Measurements from ENCODE around the gene CDK14.

CDK14 gene

GRCh38 chr7:90645784-90646183, 49.7 kb downstream of the CDK14 start:
- no peaks in the 10 kb centered on the region for H3K27me3 ChIP-seq (ENCODE audit: insufficient read depth, poor library complexity, severe bottlenecking)
- H3K27ac ChIP-seq (replicated peaks): no peak overlapping the region
- no peak for DNase-seq (ENCODE audit: low read depth in 1 of 2, low spot score in 1 of 2)
- TF ChIP-seq POLR2AphosphoS5 (IDR thresholded peaks at IDR 0.05; ENCODE audit: low read depth) (no peak), SPI1 (IDR thresholded peaks at IDR 0.05; ENCODE audit: borderline replicate concordance, low read depth) (no peak), REST (IDR thresholded peaks at IDR 0.05; ENCODE audit: insufficient replicate concordance, low read depth) (no peak), CTCF (IDR thresholded peaks at IDR 0.05; ENCODE audit: insufficient read depth, low read length) (no peak), GABPA (IDR thresholded peaks at IDR 0.05; ENCODE audit: low read depth) (no peak)
- no peak overlapping the region for H3K4me3 ChIP-seq (replicated peaks; ENCODE audit: insufficient read depth, low read length)

- DNase-seq (ENCODE audit: low read depth in 1 of 2, low spot score in 1 of 2): peak in 1 of 2 experiments; percentile 4
- TF ChIP-seq CTCF (IDR thresholded peaks at IDR 0.05; ENCODE audit: insufficient read depth, low read length) (no peak), SPI1 (IDR thresholded peaks at IDR 0.05; ENCODE audit: borderline replicate concordance, low read depth) (no peak), REST (IDR thresholded peaks at IDR 0.05; ENCODE audit: insufficient replicate concordance, low read depth) (no peak), POLR2AphosphoS5 (IDR thresholded peaks at IDR 0.05; ENCODE audit: low read depth) (no peak), GABPA (IDR thresholded peaks at IDR 0.05; ENCODE audit: low read depth) (no peak)
- no peaks in the 10 kb centered on the region for H3K27me3 ChIP-seq (ENCODE audit: insufficient read depth, poor library complexity, severe bottlenecking)
- no peak overlapping the region for H3K4me3 ChIP-seq (replicated peaks; ENCODE audit: insufficient read depth, low read length)
- no peak overlapping the region for H3K27ac ChIP-seq (replicated peaks)
Measured at GRCh38 chr7:90648107-90648506, 52.0 kb downstream of the CDK14 start.

GRCh38 chr7:90648834-90649233, 52.7 kb downstream of the CDK14 start:
- no peak for TF ChIP-seq CTCF (IDR thresholded peaks at IDR 0.05; ENCODE audit: insufficient read depth, low read length)
- no peak for TF ChIP-seq REST (IDR thresholded peaks at IDR 0.05; ENCODE audit: insufficient replicate concordance, low read depth)
- TF ChIP-seq SPI1 (IDR thresholded peaks at IDR 0.05; ENCODE audit: borderline replicate concordance, low read depth): no peak
- no peak for TF ChIP-seq GABPA (IDR thresholded peaks at IDR 0.05; ENCODE audit: low read depth)
- TF ChIP-seq POLR2AphosphoS5 (IDR thresholded peaks at IDR 0.05; ENCODE audit: low read depth): no peak
- no peak overlapping the region for H3K4me3 ChIP-seq (replicated peaks; ENCODE audit: insufficient read depth, low read length)

More at GRCh38 chr7:90648834-90649233, 52.7 kb downstream of the CDK14 start:
- no peak for DNase-seq (ENCODE audit: low read depth in 1 of 2, low spot score in 1 of 2)
- H3K27ac ChIP-seq (replicated peaks): no peak overlapping the region
- H3K27me3 ChIP-seq (ENCODE audit: insufficient read depth, poor library complexity, severe bottlenecking): no peaks in the 10 kb centered on the region
